GM21515 (cell line): Measurements from ENCODE around the gene MB.

Source experiments
- ATAC-seq: cut with Tn5 transposase; IDR thresholded peaks from one replicate; pipeline ENCODE4 v1.9.1; 2021; ENCODE audit not compliant: unreplicated experiment

MB gene

GRCh38 chr22:35577799-35578659, 39.1 kb downstream of the MB start:
- ATAC-seq = no peak

GRCh38 chr22:35576671-35577070, 40.5 kb downstream of the MB start:
- ATAC-seq = no peak

DNA sequence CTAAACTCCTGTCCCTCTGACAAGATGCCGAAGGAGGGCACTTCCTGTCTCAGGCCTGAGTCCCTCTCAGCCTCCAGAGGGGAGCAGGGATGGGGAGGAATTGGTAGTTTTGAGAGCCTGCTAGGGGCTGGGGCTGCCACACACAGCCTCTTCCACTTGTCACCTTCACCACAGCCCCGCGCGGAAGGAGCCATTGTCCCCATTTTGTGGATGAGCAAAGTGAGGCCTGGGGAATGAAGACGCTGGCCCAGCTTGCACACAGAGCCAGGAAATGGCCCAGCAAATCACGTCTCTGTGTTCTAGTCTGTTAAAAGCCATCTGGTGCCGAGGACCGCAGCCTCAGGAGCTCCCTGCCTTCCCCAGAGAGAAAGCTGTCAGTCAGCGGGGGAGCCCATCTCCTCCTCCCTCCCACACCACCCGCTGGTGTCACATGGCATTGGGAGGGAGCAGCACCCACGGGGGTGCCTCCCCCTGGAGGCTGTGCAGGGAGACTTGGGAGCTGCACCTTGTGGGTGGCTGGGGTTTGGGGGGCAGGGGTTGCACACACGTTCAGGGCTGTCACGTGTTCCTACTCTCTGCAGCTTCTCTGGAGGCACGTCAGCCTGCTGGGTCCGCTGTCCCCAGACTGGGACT, 41.9 kb downstream of the MB start:
- no peak for ATAC-seq

DNA sequence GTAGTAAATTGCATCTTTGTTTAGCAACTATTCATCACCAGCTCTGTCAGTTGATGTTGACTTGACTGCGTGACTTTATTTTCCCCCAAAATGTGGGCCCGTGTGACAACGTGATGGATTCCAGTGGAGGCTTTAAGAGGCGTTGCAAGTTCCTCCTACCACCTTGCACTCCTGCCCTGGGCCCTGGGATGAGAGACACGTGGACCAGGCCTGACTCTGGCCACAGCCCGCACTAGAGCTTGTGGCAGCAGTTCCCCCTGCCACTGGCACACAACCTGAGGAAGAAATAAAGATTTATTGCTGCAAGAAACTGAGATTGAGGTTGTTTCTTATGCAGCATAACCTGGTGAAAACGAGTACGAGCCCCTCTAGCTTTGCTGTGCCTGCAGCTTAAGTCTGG, 44.6 kb downstream of the MB start:
- no peak for ATAC-seq

GRCh38 chr22:35570686-35571194, 46.4 kb downstream of the MB start:
- no peak for ATAC-seq

DNA sequence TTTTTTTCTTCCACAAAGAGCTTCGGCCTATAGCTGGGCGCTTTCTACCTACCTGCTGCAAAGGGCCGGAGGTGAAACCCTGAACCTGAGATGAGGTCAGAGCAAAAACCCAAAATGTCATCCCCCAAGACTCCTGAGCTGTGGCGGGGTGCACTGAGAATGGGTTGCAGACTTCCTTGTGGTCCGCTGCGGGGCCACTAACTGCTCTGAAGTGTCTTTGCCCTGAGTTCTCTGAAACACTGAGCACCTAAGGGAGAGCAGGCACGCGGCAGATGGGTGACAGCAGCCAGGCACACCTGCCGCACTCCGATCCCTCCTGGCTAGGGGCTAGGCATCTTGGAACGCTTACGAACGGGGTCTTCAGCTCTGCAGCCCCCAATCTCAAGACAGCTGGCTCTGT, 47.2 kb downstream of the MB start:
- no peak for ATAC-seq

DNA sequence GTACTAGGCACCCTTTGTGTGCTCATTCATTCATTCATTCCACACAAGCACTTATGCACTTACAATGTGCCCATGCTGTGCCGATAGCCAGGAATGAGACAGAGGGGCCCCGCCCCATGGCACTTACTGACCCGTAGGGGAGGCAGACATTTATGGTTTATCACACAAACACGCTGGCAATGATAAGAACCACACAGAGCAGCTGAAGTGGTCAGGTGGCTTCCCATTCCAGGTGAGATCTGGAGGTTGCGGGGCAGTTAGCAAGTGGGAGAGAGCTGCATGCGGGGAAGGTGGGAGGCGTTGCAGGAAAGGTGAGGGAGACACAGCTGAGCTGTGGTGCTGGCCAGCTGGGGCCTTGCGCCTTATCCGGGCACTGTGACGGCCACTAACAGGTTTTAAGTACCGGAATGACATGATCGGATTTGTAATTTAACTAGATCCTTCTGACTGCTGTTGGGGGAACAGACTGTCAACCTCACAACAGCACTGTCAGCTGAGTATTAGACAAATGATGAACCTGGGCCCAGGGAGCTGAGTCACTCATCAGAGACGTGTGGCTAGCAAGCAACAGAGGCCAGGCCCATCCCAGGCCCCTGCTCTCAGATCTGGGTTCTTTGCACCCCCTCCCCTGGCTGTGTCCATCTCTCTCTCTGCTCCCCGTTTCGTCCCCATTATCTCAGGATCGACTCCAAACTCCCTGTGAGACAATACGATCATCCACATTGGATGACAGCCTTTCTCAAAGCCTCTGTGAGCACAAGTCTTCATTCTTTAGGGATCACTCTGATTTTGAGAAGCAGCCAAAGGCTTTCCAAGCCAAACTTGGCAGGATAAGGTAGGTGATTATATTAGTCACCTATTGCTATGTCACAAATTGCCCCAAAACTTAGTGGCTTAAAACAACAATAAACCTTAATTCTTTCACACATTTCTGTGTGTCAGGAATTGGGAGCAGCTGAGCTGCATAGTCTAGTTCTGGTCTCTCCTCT, 48.1 kb downstream of the MB start:
- no peak for ATAC-seq

GRCh38 chr22:35567351-35568141, 49.6 kb downstream of the MB start:
- ATAC-seq = no peak

DNA sequence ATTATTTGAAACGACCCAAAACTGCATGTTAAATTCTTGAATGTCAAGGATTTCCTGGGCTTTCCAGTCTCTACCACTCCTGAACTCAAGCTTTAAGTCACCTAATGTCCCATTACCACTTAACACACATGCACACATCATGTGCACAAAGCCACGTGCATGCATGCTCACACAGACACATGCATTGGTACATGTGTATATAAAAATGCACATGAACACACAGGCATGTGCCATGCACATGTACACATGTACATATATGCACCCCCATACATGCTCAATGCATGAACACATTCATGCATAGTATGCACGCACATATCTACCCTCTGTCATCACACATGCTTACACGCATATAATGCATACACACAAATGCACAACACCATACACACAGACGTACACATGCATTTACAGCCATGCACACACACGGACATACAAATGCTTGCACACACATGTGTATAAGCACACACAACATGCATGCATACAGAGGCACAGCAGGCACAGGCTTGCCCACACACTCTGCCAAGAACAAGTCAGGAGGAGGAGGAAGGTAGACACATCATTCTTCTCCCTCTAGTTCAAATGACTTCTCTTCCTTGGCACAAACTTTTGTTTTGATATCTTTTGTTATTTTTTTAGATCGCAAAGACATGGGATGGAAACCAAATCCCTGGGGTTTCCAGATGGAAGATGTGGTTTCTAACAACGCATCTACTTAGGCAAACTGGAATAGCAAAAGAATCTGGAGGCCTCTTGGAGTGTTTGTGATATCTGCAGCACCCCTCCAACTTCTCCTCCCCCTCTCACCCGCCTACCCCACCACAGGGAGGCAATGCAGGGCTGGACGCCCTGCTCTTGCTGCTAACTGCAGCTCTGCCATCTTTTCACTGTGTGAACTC, 51.9 kb downstream of the MB start:
- ATAC-seq = no peak

DNA sequence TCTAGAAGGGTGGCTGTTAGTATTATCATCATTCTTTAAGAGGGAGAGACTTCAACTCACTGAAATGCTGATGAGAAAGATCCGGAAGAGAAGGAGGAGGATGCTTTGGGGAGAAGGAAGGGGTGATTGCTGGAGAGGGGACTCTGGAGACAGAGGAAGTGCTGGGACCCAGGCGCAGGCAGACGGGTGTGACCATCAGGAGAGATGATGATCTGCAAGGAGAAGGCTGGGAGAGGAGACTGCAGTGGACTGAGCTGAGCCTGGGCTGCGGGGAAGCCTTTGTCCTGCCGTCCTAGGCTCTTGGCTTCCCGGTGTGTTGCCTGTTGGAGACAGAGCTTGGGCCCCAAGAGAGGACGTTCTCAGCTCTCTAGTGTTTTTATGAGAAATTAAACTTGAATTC, 53.9 kb downstream of the MB start:
- ATAC-seq = no peak

DNA sequence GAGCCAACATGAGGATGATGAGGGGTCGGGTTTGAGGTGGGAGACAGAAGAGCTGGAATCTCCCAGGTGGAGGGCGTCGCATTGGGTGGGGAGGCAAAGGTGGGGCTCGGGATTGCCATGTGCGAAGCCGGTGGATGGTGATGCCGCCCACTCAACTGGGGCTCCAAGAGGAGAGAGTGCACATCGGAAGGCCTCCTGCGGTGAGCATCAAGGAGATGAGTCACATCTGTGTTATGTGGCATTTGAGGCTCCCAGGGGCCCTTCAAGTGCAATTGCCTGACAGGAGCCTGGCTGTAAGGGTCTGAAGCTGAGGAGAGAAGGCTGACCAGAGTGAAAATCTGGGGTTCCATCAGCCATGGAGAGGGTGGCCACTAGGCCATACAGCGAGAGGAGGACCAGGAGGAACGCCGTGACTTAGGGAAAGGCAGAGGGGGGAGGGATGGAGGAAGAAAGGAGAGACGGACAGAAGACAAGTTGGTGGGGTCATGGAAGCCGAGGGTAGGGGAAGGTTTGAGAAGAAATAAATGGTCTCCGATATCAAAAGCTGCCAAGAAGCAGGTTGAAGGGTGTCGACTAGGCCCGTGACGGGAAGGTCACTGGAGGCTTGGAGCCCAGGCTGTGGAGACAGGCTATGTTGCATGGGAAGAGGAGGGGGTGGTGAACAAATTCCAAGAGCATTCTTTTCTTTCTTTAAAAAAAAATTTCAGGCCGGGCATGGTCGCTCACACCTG, 55.2 kb downstream of the MB start:
- ATAC-seq = no peak

DNA sequence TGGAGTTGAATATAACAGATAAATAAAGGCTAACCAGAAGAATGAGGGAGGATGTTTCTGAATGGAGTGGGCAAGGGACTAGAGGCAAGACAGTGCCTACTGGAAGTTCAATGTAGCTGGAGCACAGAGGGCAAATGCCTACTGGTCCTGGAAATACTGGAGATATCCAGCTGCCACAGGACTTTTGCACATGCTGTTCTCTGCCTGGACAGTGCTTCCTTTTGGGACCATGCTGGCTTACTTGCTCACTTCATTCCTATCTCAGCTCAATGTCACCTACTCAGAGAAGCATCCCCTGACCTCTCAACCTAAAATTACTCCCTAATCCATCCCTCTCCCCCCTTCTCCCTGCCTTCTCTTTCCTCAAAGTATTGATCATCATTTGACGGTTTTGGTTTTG, 56.3 kb downstream of the MB start:
- ATAC-seq = no peak

DNA sequence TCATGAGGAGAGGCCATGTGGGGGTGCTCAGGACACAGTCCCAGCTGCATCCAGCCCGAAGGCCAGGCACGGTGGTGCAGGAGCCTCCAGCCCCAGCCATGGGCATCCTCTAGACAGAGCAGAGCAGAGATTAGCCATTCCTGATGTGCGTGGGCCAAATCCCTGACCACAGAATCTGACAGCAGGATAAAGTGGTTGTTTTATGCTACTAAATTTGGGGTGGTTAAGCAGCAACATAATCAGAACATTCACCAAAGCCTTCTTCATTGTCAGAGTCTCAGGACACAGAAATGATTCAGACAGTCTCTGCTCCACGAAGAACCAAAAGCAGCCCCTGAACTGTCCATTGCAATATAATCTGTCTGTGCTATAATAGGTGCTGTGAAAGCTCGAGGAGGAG, 56.8 kb downstream of the MB start:
- no peak for ATAC-seq

GRCh38 chr22:35559354-35560005, 57.6 kb downstream of the MB start:
- no peak for ATAC-seq

DNA sequence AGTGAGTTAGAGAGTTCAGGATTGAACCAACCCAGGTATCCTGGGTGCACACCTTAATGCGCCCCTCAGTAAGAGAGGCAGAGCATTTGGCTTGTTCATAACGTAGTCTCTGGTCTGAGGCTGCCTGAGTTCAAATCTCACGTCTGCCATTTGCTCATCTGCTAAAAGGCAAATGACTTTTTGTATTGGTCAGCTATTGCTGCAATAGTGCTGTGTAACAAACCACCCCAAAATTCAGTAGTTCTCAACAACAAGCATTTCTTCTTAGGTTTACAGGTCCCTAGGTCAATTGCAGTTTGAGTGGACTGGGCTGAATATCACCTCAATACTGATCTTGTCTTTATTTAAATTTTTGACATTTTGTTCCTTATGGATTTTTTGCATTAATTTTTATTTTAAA, 58.4 kb downstream of the MB start:
- ATAC-seq = no peak

GRCh38 chr22:35558031-35558430, 59.1 kb downstream of the MB start:
- no peak for ATAC-seq
